Upper lobe of left lung (tissue), 6 donors: ENCODE data around the gene SHISA5. TPM values are rescaled to one million over a fixed set of nuclear protein-coding genes. Genes with fewer than 3 reads are reported as not detected.

ENCODE experiments used
- ATAC-seq, 2 donors: fragments of 200-7000 bp; cut with Tn5 transposase; one replicate each; pipeline ENCODE4 v1.9.1; 2022; ENCODE audit warnings: mild to moderate bottlenecking in 2 of 2, moderate library complexity in 2 of 2; ENCODE audit not compliant: low FRiP score in 2 of 2
- DNase-seq, 2 donors: peaks; one replicate each; pipeline ENCODE4 v3.0.0-alpha.2; 2019 to 2020
- H3K27ac ChIP-seq, 4 donors: fragments of 200-600 bp; sonication (generic); one replicate each; pipeline ENCODE4 v1.5.1; 2016 to 2019
- H3K27me3 ChIP-seq, 4 donors: fragments of 200-600 bp; sonication (generic); one replicate each; pipeline ENCODE4 v1.5.1; 2017 to 2019
- H3K36me3 ChIP-seq, 4 donors: fragments of 200-600 bp; sonication (generic); one replicate each; pipeline ENCODE4 v1.5.1; 2016 to 2019
- H3K4me1 ChIP-seq, 4 donors: fragments of 200-600 bp; sonication (generic); one replicate each; pipeline ENCODE4 v1.5.1; 2018 to 2019
- H3K4me3 ChIP-seq, 4 donors: fragments of 200-600 bp; sonication (generic); one replicate each; pipeline ENCODE4 v1.5.1; 2017 to 2019; ENCODE audit warnings: mild to moderate bottlenecking in 2 of 4, moderate library complexity in 1 of 4
- H3K9me3 ChIP-seq, 4 donors: fragments of 200-600 bp; sonication (generic); one replicate each; pipeline ENCODE4 v1.5.1; 2018 to 2019
- EP300 ChIP-seq, 4 donors: sonication (generic); formaldehyde crosslinking; IDR thresholded peaks; one replicate each; pipeline ENCODE4 v1.5.1; 2017; ENCODE audit warnings: antibody characterized with exemption in 4 of 4, control low read depth in 2 of 4
- POLR2A ChIP-seq, 4 donors: fragments of 450-650 bp; IDR thresholded peaks; one replicate each; pipeline ENCODE4 v1.5.1; 2016 to 2017; ENCODE audit warnings: antibody characterized with exemption in 4 of 4, mild to moderate bottlenecking in 2 of 4
- POLR2AphosphoS5 ChIP-seq, 2 donors: sonication (generic); formaldehyde crosslinking; IDR thresholded peaks; one replicate each; pipeline ENCODE4 v1.5.1; 2017; ENCODE audit warnings: antibody characterized with exemption in 2 of 2
- WGBS, 2 donors: methylation state at CpG; one replicate each; pipeline ENCODE4 v1.1.5; 2017 to 2018; 5-methylcytosine and 5-hydroxymethylcytosine counted together
- small RNA-seq, 4 donors: library from RNA; depleted of rRNA; stranded (forward); fragments of <200 nt; gene quantifications; one replicate each; pipeline ENCODE3, GENCODE V24; 2016
- total RNA-seq, 6 donors: library from RNA; depleted of rRNA in 4 of 6; stranded (reverse); fragments of >200 nt in 4 of 6; gene quantifications; one replicate each; pipeline versions ENCODE4 v1.1.0 to v1.2.1, GENCODE V29; 2016 to 2021
- TF ChIP-seq, protein P1 (sequence below), 6 experiments: fragments of 450-650 bp in 4 of 6; fragments of 200-600 bp in 2 of 6; sonication (generic) in 2 of 6; IDR thresholded peaks; one replicate each; pipeline ENCODE4 v1.5.1; 2016 to 2019; ENCODE audit warnings: antibody characterized with exemption in 6 of 6
- donor health status: DM: no; HTN: no; CAD: no; lungs with moderate emphysema.
- donor health status: DM: no; HTN: yes; CAD: no; lungs with severe emphysema.

The SHISA5 gene
- total RNA-seq, 6 donors from 2014 or later: 67.1 to 228 (median 148) TPM

DNA sequence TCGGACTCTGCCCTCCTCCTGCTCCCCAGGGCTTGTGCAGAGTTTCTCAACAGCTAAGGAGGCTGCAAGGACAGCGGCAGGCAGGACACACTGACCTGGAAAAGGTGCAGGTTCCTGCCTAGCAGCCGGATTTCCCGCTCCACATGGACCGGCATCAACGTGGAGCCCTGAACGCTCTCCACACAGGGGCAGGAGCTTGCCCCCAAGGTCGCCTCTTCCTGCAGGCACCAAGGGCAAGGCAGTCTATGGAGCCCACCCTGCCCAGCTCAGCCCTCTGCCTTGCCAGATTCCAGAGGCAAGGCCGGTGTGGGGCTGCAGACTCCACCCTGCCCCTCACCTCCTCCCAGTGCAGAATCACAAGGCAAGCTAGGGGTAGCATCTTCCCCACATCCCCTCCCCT is 84.8 kb downstream of the SHISA5 start:
- ATAC-seq (no peak), DNase-seq (no peak)
- no peaks in the 10 kb centered on the region for H3K9me3 ChIP-seq
- peaks cover 5 to 66% (median 50%) of the 10 kb centered on the region in 4 donors for H3K36me3 ChIP-seq
- H3K27ac ChIP-seq: no peak overlapping the region
- 86 to 95% methylated on average over 9 of the region's 9 CpGs for WGBS, 2 donors
- no peaks in the 10 kb centered on the region for H3K4me1 ChIP-seq
- H3K4me3 ChIP-seq: no peak overlapping the region
- H3K27me3 ChIP-seq: no peaks in the 10 kb centered on the region
- TF ChIP-seq POLR2A (IDR thresholded peaks at IDR 0.05): no peak
- TF ChIP-seq EP300 (IDR thresholded peaks at IDR 0.05): no peak
- no peak for TF ChIP-seq POLR2AphosphoS5 (IDR thresholded peaks at IDR 0.05)
- TF ChIP-seq, protein P1, sequence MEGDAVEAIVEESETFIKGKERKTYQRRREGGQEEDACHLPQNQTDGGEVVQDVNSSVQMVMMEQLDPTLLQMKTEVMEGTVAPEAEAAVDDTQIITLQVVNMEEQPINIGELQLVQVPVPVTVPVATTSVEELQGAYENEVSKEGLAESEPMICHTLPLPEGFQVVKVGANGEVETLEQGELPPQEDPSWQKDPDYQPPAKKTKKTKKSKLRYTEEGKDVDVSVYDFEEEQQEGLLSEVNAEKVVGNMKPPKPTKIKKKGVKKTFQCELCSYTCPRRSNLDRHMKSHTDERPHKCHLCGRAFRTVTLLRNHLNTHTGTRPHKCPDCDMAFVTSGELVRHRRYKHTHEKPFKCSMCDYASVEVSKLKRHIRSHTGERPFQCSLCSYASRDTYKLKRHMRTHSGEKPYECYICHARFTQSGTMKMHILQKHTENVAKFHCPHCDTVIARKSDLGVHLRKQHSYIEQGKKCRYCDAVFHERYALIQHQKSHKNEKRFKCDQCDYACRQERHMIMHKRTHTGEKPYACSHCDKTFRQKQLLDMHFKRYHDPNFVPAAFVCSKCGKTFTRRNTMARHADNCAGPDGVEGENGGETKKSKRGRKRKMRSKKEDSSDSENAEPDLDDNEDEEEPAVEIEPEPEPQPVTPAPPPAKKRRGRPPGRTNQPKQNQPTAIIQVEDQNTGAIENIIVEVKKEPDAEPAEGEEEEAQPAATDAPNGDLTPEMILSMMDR (IDR thresholded peaks at IDR 0.05): no peak

DNA sequence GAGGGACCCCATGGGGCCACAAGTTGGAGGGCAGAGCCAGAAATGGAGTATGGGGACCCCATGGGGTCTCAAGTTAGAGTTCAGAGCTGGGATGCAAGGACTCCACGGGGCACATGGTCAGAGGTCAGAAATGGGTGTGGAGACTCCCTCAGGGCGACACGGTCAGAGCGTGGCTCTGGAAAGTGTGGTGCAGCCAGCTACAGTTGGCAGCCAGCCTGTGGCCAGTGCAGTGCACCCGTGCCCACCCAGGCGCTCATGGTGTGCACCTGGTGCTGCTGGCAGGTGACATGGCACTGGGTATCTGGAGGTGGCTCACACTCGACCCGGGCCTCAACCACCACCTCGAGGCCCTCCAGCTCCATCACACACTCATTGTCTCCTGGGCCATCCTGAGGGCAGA is 85.3 kb downstream of the SHISA5 start:
- no peak overlapping the region for H3K4me3 ChIP-seq
- no peaks in the 10 kb centered on the region for H3K27me3 ChIP-seq
- WGBS, 2 donors: 89 to 94% methylated on average over 7 to 9 of the region's 9 CpGs
- H3K36me3 ChIP-seq: peaks cover 5 to 70% (median 54%) of the 10 kb centered on the region in 4 donors
- DNase-seq: no peak
- H3K4me1 ChIP-seq: no peaks in the 10 kb centered on the region
- TF ChIP-seq POLR2AphosphoS5 (IDR thresholded peaks at IDR 0.05) (no peak), EP300 (IDR thresholded peaks at IDR 0.05) (no peak), POLR2A (IDR thresholded peaks at IDR 0.05) (no peak)
- TF ChIP-seq, protein P1 (IDR thresholded peaks at IDR 0.05): no peak
- ATAC-seq: no peak
- no peaks in the 10 kb centered on the region for H3K9me3 ChIP-seq
- no peak overlapping the region for H3K27ac ChIP-seq

DNA sequence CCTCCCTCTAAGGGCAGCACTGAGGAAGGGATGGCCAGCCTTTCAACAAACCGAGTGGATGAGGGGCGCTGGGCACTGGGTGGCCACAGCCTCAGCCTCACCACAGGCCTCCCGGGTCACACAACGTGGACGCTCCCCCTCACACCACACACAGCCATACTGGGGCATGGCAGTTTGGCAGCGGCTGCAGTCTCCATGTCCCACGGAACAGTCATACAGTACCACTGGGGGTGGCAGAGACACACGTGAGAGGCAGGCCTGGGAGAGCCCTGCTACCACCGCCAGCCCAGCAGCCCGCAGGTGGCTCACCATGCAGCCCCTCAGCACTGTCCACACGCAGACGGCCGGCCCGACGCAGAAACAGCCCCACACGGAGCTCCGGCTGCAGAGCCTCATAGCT is 85.8 kb downstream of the SHISA5 start:
- Histone ChIP-seq H3K9me3 (no peaks in the 10 kb centered on the region), H3K27me3 (no peaks in the 10 kb centered on the region), H3K27ac (no peak overlapping the region), H3K36me3 (peaks cover 5 to 74% (median 57%) of the 10 kb centered on the region in 4 donors), H3K4me1 (no peaks in the 10 kb centered on the region), H3K4me3 (no peak overlapping the region)
- ATAC-seq (no peak), DNase-seq (no peak)
- 93 to 94% methylated on average over 7 to 16 of the region's 17 CpGs for WGBS, 2 donors
- TF ChIP-seq EP300 (IDR thresholded peaks at IDR 0.05): no peak
- TF ChIP-seq, protein P1 (IDR thresholded peaks at IDR 0.05): no peak
- no peak for TF ChIP-seq POLR2A (IDR thresholded peaks at IDR 0.05)
- no peak for TF ChIP-seq POLR2AphosphoS5 (IDR thresholded peaks at IDR 0.05)

Small RNA genes within 50 kb of the gene (small RNA-seq; reads per million reads assigned to genes)
- 0 to 0.13 (median 0) reads per million in 4 donors for gene MIR6823

Other genes with a start within 250 kb of the SHISA5 start
- 10 to 100 TPM; 26.5 to 37.7 (median 31.4) TPM for gene NME6, start 202.8 kb downstream of the SHISA5 start, total RNA-seq
- gene SPINK8, start 170.5 kb downstream of the SHISA5 start, total RNA-seq: not detected
- gene FBXW12, start 132.0 kb downstream of the SHISA5 start, total RNA-seq: not detected
- gene PLXNB1, start 74.1 kb downstream of the SHISA5 start, total RNA-seq: 100 to 1,000 TPM in 4 of 6 donors, 10 to 100 TPM in 2; 91.2 to 588 (median 123) TPM
- gene CCDC51, start 64.1 kb downstream of the SHISA5 start, total RNA-seq: 10 to 100 TPM in 5 of 6 donors, 1 to 10 TPM in 1; 6.3 to 18.2 (median 13.2) TPM
- 100 to 1,000 TPM; 115 to 282 (median 163) TPM for gene TMA7, start 63.9 kb downstream of the SHISA5 start, total RNA-seq
- 10 to 100 TPM in 1 of 6 donors, 1 to 10 TPM in 5; 5.1 to 10.5 (median 6.5) TPM for gene ATRIP, start 57.4 kb downstream of the SHISA5 start, total RNA-seq
- gene PFKFB4, start 52.6 kb upstream of the SHISA5 start, total RNA-seq: 10 to 100 TPM in 3 of 6 donors, 1 to 10 TPM in 3; 5.9 to 16.8 (median 9.8) TPM
- gene UCN2, start 59.6 kb upstream of the SHISA5 start, total RNA-seq: not detected
- gene COL7A1, start 91.2 kb upstream of the SHISA5 start, total RNA-seq: 10 to 100 TPM in 1 of 6 donors, 1 to 10 TPM in 5; 2.7 to 30.4 (median 4.6) TPM
- gene UQCRC1, start 105.5 kb upstream of the SHISA5 start, total RNA-seq: 100 to 1,000 TPM; 119 to 239 (median 154) TPM
- under 1 TPM in 1 of 6 donors, not detected in 5; 0.67 TPM for gene TMEM89, start 117.6 kb upstream of the SHISA5 start, total RNA-seq
- 10 to 100 TPM; 10.5 to 66.0 (median 20.4) TPM for gene SLC26A6, start 131.3 kb upstream of the SHISA5 start, total RNA-seq
- gene CELSR3, start 158.7 kb upstream of the SHISA5 start, total RNA-seq: 10 to 100 TPM in 1 of 6 donors, 1 to 10 TPM in 4, under 1 TPM in 1; 0.76 to 10.5 (median 1.5) TPM
- gene NCKIPSD, start 181.7 kb upstream of the SHISA5 start, total RNA-seq: 10 to 100 TPM; 17.8 to 55.5 (median 21.8) TPM
- 100 to 1,000 TPM in 1 of 6 donors, 10 to 100 TPM in 5; 53.3 to 106 (median 65.4) TPM for gene IP6K2, start 213.0 kb upstream of the SHISA5 start, total RNA-seq